Fibroblast of lung (primary cell): ENCODE results near the gene CUBN. TPM values are rescaled to one million over a fixed set of nuclear protein-coding genes. Genes with fewer than 3 reads are reported as not detected.
A peak's percentile ranks its signal among the peaks of the same experiment; 100 is the strongest.

Experiments
- DNase-seq, 2 donors: peaks; one replicate each; pipeline versions ENCODE4 v3.0.0 to v3.0.0-alpha.2; 2010; ENCODE audit warnings: low read depth in 2 of 2
- H2AFZ ChIP-seq: 2 replicates; pipeline ENCODE4 v1.5.1; 2012; ENCODE audit warnings: low read length, control low read depth, inconsistent platforms
- H3K27ac ChIP-seq: 2 replicates; pipeline ENCODE4 v1.5.1; 2011; ENCODE audit warnings: low read length, control low read depth; ENCODE audit not compliant: insufficient read depth
- H3K27me3 ChIP-seq: 2 replicates; pipeline ENCODE4 v1.5.1; 2011; ENCODE audit warnings: mild to moderate bottlenecking, low read length; ENCODE audit not compliant: control insufficient read depth, insufficient read depth
- H3K36me3 ChIP-seq: 2 replicates; pipeline ENCODE4 v1.5.1; 2011; ENCODE audit warnings: low read length; ENCODE audit not compliant: control insufficient read depth, insufficient read depth
- H3K4me1 ChIP-seq: 2 replicates; pipeline ENCODE4 v1.5.1; 2011; ENCODE audit warnings: low read length; ENCODE audit not compliant: control insufficient read depth, insufficient read depth; ENCODE audit errors: extremely low read depth
- H3K4me2 ChIP-seq: 2 replicates; pipeline ENCODE4 v1.5.1; 2011; ENCODE audit warnings: low read length, control low read depth; ENCODE audit not compliant: insufficient read depth; ENCODE audit errors: extremely low read depth
- H3K4me3 ChIP-seq, 4 experiments: fragments of 200-600 bp in 1 of 4; sonication (generic) in 1 of 4; replicated peaks in 1 of 4; 2 replicates each; pipeline ENCODE4 v1.5.1; 2011 to 2016; ENCODE audit warnings: low read length in 4 of 4, low read depth in 3 of 4, mild to moderate bottlenecking in 3 of 4, control low read depth in 2 of 4, inconsistent platforms in 1 of 4, mixed read lengths in 1 of 4; ENCODE audit not compliant: insufficient read depth in 1 of 4; ENCODE audit errors: control extremely low read depth in 1 of 4
- H3K79me2 ChIP-seq: 2 replicates; pipeline ENCODE4 v1.5.1; 2012; ENCODE audit warnings: mild to moderate bottlenecking, low read length, inconsistent platforms; ENCODE audit not compliant: control insufficient read depth, insufficient read depth
- H3K9ac ChIP-seq: 2 replicates; pipeline ENCODE4 v1.5.1; 2011; ENCODE audit warnings: mild to moderate bottlenecking, low read length, control low read depth; ENCODE audit not compliant: insufficient read depth
- H3K9me3 ChIP-seq: 2 replicates; pipeline ENCODE4 v1.5.1; 2012; ENCODE audit warnings: low read depth, low read length; ENCODE audit not compliant: control insufficient read depth, insufficient read depth
- H4K20me1 ChIP-seq: 2 replicates; pipeline ENCODE4 v1.5.1; 2011; ENCODE audit warnings: low read length; ENCODE audit not compliant: control insufficient read depth, insufficient read depth; ENCODE audit errors: extremely low read depth
- EZH2 ChIP-seq: IDR thresholded peaks from 2 replicates; pipeline ENCODE4 v1.5.1; 2012; ENCODE audit warnings: low read length, control low read depth, mild to moderate bottlenecking; ENCODE audit errors: missing control alignments
- polyA plus RNA-seq, 2 donors: library from polyadenylated mRNA; depleted of rRNA in 1 of 2; stranded (reverse) in 1 of 2; unstranded in 1 of 2; fragments of >200 nt; gene quantifications; 2 replicates each; pipeline ENCODE4 v1.2.1, GENCODE V29; 2011 to 2012; ENCODE audit warnings: missing spikeins in 1 of 2
- total RNA-seq: library from RNA; depleted of rRNA; stranded (reverse); fragments of >200 nt; gene quantifications from 2 replicates; pipeline ENCODE4 v1.2.1, GENCODE V29; 2014
- TF ChIP-seq, protein P1 (sequence below), 2 donors: IDR thresholded peaks in 1 of 2; conservative IDR thresholded peaks in 1 of 2; 1 replicate in 1 of 2; 2 replicates in 1 of 2; pipeline ENCODE4 v1.5.1; 2011 to 2012; ENCODE audit warnings: low read length in 2 of 2, control low read depth in 1 of 2, inconsistent platforms in 1 of 2, low read depth in 1 of 2, mild to moderate bottlenecking in 1 of 2

Gene CUBN
- total and polyA plus RNA-seq, 2 donors (not counting 1 experiment from before 2014, with no cell fraction given), result 1.3 to 1.5 TPM

DNA sequence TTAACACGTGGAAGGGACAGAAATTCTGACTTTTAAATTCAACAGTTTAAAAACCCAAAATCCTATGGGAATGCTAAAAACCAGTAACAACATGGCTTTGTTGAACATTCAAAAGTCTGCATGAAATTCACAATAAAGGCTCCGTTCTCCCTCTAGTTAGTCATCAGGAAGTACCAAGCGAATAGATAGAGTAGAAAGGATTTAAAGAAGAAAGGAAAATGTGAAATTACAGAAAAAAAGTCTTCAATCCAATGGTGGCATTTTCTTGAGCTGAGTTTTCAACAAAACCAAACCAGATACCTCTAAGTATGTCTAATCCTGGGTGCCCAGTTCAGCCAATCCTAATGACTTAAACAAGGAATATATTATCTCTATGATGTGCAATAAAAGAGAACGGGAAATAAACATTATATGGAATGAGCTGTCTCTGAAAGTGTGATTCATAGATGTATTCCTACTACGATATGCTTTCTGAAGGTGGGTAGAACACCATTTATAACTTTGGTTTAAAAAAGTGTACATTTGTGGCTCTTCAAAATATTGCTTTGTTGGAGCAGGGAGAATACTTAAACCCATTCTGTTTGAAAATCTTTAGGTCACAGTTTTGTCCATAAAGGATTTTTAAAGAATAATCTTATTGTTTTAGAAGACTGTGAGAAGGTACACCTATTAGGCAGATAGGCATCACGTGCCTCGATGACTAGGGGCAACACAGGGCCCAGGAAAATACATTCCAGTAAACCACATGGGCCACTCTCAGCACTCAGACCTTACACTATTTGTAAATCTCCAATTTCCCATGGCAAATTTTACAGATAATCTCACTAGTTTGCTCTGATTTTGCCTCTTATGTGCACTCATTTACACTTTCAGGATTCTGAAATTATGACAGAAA, 87.7 kb downstream of the CUBN start:
- peak in 1 of 2 donors; percentile 24 for DNase-seq
- no peak overlapping the region for H2AFZ ChIP-seq
- H3K9me3 ChIP-seq, result no peaks in the 10 kb centered on the region
- no peaks in the 10 kb centered on the region for H3K36me3 ChIP-seq
- H4K20me1 ChIP-seq, result no peaks in the 10 kb centered on the region
- H3K4me2 ChIP-seq, result no peak overlapping the region
- H3K27ac ChIP-seq, result no peak overlapping the region
- H3K27me3 ChIP-seq, result no peaks in the 10 kb centered on the region
- H3K9ac ChIP-seq, result no peak overlapping the region
- no peaks in the 10 kb centered on the region for H3K79me2 ChIP-seq
- no peak overlapping the region for H3K4me3 ChIP-seq
- no peak for TF ChIP-seq EZH2
- TF ChIP-seq, protein P1, sequence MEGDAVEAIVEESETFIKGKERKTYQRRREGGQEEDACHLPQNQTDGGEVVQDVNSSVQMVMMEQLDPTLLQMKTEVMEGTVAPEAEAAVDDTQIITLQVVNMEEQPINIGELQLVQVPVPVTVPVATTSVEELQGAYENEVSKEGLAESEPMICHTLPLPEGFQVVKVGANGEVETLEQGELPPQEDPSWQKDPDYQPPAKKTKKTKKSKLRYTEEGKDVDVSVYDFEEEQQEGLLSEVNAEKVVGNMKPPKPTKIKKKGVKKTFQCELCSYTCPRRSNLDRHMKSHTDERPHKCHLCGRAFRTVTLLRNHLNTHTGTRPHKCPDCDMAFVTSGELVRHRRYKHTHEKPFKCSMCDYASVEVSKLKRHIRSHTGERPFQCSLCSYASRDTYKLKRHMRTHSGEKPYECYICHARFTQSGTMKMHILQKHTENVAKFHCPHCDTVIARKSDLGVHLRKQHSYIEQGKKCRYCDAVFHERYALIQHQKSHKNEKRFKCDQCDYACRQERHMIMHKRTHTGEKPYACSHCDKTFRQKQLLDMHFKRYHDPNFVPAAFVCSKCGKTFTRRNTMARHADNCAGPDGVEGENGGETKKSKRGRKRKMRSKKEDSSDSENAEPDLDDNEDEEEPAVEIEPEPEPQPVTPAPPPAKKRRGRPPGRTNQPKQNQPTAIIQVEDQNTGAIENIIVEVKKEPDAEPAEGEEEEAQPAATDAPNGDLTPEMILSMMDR (conservative IDR thresholded peaks at IDR 0.05 in 1 of 2, IDR thresholded peaks at IDR 0.05 in 1 of 2; ENCODE audit: low read depth in 1 of 2, low read length in 2 of 2), result no peak
- H3K4me1 ChIP-seq, result peaks cover 4% of the 10 kb centered on the region

DNA sequence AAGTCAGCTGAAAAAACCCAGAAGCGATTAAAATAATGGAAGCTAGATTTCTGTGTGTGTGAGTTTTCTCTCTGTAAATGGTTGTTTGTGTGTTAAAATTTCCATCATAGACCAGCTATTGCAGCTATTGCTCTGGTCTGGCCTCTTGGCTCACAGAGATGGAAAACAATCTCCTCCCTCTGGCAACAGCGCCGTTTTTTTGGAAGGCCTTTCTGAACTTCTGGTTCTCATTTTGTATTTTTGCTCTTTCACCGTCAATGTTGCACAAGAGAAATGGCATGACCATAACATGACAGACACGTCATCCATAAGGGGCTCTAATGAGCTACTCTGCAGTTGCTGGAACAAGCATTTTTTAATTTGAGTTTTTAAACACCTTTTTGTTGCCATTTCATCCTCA, 91.0 kb downstream of the CUBN start:
- Histone ChIP-seq H3K27ac (peak overlapping the region; percentile 23), H3K79me2 (no peaks in the 10 kb centered on the region), H2AFZ (peak overlapping the region; percentile 31), H3K36me3 (no peaks in the 10 kb centered on the region), H4K20me1 (no peaks in the 10 kb centered on the region), H3K9ac (no peak overlapping the region), H3K4me1 (peaks cover 4% of the 10 kb centered on the region), H3K4me3 (no peak overlapping the region), H3K9me3 (no peaks in the 10 kb centered on the region), H3K27me3 (no peaks in the 10 kb centered on the region), H3K4me2 (peak overlapping the region; percentile 26)
- DNase-seq, result peak in 1 of 2 donors; percentile 83
- TF ChIP-seq EZH2, result no peak
- TF ChIP-seq, protein P1 (conservative IDR thresholded peaks at IDR 0.05 in 1 of 2, IDR thresholded peaks at IDR 0.05 in 1 of 2; ENCODE audit: low read depth in 1 of 2, low read length in 2 of 2), result no peak

DNA sequence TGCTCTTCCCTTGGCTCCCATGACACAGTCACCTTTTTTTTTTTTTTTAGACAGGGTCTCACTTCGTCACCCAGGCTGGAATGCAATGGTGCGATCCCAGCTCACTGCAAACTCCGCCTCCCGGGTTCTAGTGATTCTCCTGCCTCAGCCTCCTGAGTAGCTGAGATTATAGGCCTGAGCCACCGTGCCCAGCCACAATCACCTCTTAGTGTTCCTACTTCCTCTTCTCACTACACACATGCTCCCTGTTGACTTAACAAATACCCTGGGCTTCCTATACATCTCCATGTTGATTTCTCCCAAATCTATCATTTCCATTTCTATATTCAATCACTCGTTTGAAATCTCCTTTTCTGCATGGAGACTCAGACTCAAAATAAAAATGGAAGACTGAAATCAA, 91.7 kb downstream of the CUBN start:
- Histone ChIP-seq H2AFZ (no peak overlapping the region), H3K27me3 (no peaks in the 10 kb centered on the region), H3K4me3 (no peak overlapping the region), H3K9ac (no peak overlapping the region), H3K4me2 (no peak overlapping the region), H3K79me2 (no peaks in the 10 kb centered on the region), H4K20me1 (no peaks in the 10 kb centered on the region), H3K27ac (no peak overlapping the region), H3K36me3 (no peaks in the 10 kb centered on the region), H3K4me1 (peaks cover 4% of the 10 kb centered on the region), H3K9me3 (no peaks in the 10 kb centered on the region)
- TF ChIP-seq, protein P1 (conservative IDR thresholded peaks at IDR 0.05 in 1 of 2, IDR thresholded peaks at IDR 0.05 in 1 of 2; ENCODE audit: low read depth in 1 of 2, low read length in 2 of 2), result no peak
- no peak for TF ChIP-seq EZH2
- DNase-seq, result no peak
